ENCODE results near the gene LRRC45.
"Not testable (repeated sequence)": the region's sequence is repeated elsewhere in the genome, so short reads cannot be mapped to it uniquely, and the experiment has no call there.

LRRC45 gene

GRCh38 chr17:82022981-82023446, at the start of gene LRRC45:
Gene LRRC45 (plus strand): TSS chr17:82023305. CDS start chr17:82023644, 339 bp downstream.
- DNase-seq (ENCODE audit: extremely low read depth in 1 of 2, low read depth in 1 of 2) = peak; percentile 99 to 100

DNA sequence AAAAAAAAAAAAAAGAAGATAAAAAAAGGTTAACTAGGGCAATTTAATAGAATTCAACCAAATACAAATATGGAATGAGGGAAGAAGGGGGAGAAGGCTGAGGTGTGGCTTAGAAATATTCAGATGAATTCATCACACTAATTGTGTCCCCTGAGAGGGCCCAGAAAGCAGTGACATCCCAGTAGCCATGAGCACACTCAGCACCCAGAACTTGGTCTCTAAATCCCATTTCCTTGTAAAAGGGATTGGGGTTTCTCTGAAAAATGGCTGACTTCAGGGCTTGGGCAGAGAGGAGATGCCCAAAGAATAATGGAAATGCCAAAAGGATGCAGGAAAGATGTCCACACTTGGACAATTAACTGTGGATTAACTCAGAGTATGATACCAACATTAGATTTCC, 49.7 kb upstream of the LRRC45 start:
- no peak for DNase-seq (ENCODE audit: extremely low read depth in 1 of 2, low read depth in 1 of 2)

GRCh38 chr17:81976332-81977210, 46.5 kb upstream of the LRRC45 start:
- no peak for DNase-seq (ENCODE audit: extremely low read depth in 1 of 2, low read depth in 1 of 2)

- DNase-seq (ENCODE audit: extremely low read depth in 1 of 2, low read depth in 1 of 2) = peak; percentile 64 to 93
Measured at GRCh38 chr17:81977211-81977808, 45.8 kb upstream of the LRRC45 start, which contains the start of gene ASPSCR1. Gene ASPSCR1 (plus strand): TSS chr17:81977629. CDS start chr17:81977647, 18 bp downstream.

GRCh38 chr17:81978524-81979298, 44.4 kb upstream of the LRRC45 start:
- no peak for DNase-seq (ENCODE audit: extremely low read depth in 1 of 2, low read depth in 1 of 2)

- DNase-seq (ENCODE audit: extremely low read depth in 1 of 2, low read depth in 1 of 2) = no peak
Measured at GRCh38 chr17:81980122-81980521, 43.0 kb upstream of the LRRC45 start.

DNA sequence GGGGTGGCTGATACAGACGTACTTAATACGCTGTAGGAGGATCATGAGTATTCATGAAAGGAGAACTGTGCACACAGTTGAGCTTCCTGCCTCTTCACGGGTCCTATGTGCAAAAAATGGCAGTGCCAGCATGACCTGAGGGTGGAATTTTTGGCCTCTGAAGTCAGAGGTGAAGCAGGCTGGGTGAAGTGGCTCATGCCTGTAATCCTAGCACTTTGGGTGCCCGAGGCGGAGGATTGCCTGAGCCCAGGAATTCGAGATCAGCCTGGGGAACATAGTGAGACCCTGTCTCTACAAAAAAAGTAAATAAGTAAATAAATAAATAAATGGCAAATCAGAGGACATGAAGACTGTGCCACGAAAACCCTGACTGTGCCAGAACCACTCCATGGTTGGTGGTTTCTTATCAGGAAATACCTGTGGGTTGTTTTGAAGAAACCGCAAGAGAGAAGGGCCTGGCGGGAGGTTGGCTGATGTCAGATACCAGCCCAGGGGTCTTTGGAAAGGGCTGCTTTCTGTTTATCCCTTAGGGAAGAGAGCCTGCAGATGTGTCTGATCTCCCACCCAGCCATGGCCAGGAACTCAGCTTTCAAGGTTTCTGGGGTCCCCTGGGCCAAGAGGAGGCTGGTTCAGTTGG, 42.3 kb upstream of the LRRC45 start:
- no peak for DNase-seq (ENCODE audit: extremely low read depth in 1 of 2, low read depth in 1 of 2)

DNA sequence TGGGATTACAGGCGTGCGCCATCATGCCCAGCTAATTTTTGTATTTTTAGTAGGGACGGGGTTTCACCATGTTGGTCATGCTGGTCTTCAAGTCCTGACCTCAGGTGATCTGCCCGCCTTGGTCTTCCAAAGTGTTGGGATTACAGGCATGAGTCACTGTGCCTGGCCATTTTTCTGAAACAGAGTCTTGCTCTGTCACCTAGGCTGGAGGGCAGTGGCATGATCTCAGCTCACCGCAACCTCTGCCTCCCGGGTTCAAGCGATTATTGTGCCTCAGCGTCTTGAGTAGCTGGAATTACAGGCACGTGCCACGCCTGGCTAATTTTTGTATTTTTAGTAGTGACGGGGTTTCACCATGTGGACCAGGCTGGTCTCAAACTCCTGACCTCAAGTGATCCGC, 41.6 kb upstream of the LRRC45 start:
- DNase-seq (ENCODE audit: extremely low read depth in 1 of 2, low read depth in 1 of 2) = not testable (repeated sequence)

GRCh38 chr17:81983011-81983638, 40.0 kb upstream of the LRRC45 start:
- no peak for DNase-seq (ENCODE audit: extremely low read depth in 1 of 2, low read depth in 1 of 2)

DNA sequence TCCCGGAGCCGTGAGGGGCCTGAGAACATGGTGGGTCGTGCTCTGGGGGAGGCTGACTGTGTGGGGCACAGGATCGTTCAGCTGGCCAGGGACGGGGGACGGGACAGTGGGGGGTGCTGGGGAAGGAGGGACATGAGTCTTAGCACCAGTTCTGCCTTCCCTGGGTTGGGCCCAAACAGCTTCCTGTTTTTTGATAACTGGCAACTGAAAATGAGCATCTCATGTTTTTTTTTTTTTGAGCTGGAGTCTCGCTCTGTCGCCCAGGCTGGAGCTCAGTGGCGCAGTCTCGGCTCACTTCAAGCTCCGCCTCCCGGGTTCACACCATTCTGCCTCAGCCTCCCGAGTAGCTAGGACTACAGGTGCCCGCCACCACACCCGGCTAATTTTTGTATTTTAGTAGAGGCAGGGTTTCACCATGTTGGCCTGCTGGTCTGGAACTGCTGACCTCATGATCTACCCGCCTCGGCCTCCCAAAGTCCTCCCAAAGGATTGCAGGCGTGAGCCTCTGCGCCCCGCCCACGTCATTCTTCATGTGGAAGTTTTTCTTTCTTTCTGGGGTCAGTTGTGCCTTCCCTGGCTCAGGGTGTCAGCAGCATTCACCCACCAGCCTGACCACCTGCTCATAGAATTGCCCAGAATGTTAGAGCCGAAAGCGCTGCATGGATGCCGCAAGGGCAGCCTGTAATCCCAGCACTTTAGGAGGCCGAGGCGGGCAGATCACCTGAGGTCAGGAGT, 39.3 kb upstream of the LRRC45 start:
- no peak for DNase-seq (ENCODE audit: extremely low read depth in 1 of 2, low read depth in 1 of 2)

DNA sequence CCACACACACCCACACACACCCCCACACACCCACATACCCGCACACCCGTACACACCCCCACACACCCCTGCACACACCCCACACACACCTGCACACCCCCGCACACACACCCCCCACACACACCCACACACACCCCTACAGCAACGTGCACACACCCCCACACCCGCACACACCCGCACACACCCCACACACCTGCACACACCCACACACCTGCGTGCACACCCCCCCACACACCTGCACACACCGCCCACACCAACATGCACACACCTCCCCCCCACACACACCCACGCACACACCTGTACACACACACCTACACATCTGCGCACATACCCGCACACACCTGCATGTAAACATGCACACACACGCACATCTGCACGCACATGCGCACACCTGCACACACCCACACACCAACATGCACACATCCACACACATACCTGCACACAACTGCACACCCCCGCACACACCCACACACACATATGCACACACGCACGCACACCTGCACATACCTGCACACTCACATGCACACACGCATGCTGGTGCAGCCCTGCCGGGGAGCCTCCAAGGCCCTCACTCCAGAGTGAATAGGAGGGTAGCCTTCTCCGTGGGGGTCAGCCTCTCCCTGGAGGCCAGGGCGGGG, 38.2 kb upstream of the LRRC45 start:
- no peak for DNase-seq (ENCODE audit: extremely low read depth in 1 of 2, low read depth in 1 of 2)

DNA sequence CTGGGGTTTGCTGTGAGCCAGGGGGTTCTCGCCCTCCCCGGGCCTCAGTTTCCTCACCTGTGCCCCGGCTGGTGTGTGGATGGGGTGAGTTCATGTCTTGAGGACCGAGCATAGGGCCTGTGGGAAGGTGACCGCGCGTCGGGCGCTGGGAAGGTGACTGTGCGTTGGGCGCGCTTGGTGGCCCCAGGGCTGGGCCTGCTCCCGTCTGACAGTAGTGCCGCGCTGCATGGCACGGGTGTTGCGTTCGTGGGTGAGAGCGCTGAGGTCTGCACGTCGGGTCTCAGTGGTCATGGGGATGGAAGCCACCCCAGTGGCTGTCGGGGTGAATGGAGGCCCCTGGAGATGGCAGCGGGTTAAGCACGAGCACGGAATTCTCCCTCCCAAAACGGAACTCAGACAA, 36.5 kb upstream of the LRRC45 start:
- no peak for DNase-seq (ENCODE audit: extremely low read depth in 1 of 2, low read depth in 1 of 2)

DNA sequence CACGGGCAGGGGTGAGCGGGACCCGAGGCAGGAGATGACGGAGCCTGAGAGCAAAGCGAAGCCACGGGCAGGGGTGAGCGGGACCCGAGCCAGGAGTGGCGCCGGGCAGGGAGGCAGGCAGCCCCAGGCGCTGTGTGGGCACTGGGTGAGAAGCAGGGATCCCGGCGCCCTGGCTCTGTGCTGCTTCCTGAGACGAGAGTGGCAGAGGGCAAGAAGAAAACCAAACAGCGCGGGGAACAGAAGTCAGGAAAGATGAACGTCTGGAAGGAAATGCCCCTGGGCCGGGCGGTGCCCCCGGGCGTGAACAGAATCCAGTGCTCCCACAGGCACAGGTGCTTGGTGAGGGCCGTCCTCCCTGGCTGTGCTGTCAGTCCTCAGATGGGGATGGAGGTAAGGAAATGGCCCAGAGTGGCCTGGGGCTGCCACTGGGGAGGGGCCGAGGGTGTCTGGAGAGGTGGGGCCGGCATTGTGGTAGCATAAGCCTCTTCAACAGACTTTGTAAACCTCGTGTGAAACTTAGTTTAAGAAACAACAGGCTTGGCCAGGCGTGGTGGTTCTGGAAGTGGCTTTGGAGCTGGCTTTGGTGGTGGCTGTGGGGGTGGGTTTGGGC, 35.8 kb upstream of the LRRC45 start:
- DNase-seq (ENCODE audit: extremely low read depth in 1 of 2, low read depth in 1 of 2) = no peak

GRCh38 chr17:81990836-81991683, 32.0 kb upstream of the LRRC45 start:
- DNase-seq (ENCODE audit: extremely low read depth in 1 of 2, low read depth in 1 of 2) = no peak

DNA sequence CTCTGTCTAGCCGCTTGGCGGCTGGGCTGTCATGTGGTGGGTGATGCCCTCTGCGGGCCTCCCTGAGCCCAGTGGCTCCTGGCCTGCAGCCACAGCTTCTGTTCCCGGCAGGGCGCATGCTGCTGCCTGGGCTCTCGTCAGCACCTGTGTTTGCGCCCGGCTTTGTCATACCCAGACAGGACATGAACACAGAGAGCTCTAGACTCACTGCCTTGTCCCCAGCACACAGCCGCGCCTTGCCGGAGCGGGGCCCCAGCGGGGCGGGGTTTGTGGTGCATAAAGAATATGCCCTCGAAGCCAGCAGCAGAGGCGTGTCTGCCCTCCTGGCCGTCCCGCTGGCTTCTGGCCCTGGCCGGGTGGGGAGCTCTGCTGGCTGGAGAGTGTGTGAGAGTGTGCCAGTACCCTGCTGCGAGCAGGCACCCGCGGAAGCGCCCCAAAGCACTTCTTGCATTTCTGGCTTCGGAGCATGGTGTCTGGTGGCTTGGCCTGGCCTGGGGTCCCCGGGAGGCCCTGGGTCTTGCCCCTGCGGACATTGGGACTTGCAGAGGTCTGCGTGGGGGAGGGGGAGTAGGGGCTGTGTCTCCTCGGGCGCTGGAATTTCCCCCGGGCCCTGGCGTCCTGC, 31.3 kb upstream of the LRRC45 start:
- no peak for DNase-seq (ENCODE audit: extremely low read depth in 1 of 2, low read depth in 1 of 2)

- no peak for DNase-seq (ENCODE audit: extremely low read depth in 1 of 2, low read depth in 1 of 2)
Measured at GRCh38 chr17:81992306-81993102, 30.6 kb upstream of the LRRC45 start.

All from activated CD8-positive, alpha-beta memory T cell treated with anti-CD3 and anti-CD28 coated beads for 1 hour (primary cell).